Measurements from ENCODE around the gene IRGC.

The IRGC gene

GRCh38 chr19:43691755-43692154 lies 24.1 kb upstream of the IRGC start:
- no peak for DNase-seq

- no peak for DNase-seq
Measured at GRCh38 chr19:43692385-43692784, 23.5 kb upstream of the IRGC start.

- no peak for DNase-seq
Measured at GRCh38 chr19:43692877-43693276, 23.0 kb upstream of the IRGC start.

- DNase-seq: no peak
Measured at GRCh38 chr19:43694553-43694952, 21.3 kb upstream of the IRGC start.

GRCh38 chr19:43695985-43696704 lies 19.7 kb upstream of the IRGC start:
- no peak for DNase-seq

- DNase-seq: no peak
Measured at GRCh38 chr19:43697295-43697694, 18.6 kb upstream of the IRGC start.

GRCh38 chr19:43699506-43700394 lies 16.1 kb upstream of the IRGC start:
- no peak for DNase-seq

GRCh38 chr19:43700395-43701000 lies 15.4 kb upstream of the IRGC start:
- no peak for DNase-seq

- no peak for DNase-seq
Measured at GRCh38 chr19:43704002-43704705, 11.7 kb upstream of the IRGC start.

- no peak for DNase-seq
Measured at GRCh38 chr19:43705729-43706128, 10.1 kb upstream of the IRGC start.

- DNase-seq: no peak
Measured at GRCh38 chr19:43707158-43707712, 8.6 kb upstream of the IRGC start.

GRCh38 chr19:43708716-43709115 lies 7.2 kb upstream of the IRGC start:
- DNase-seq: no peak

- no peak for DNase-seq
Measured at GRCh38 chr19:43711751-43712355, 4.0 kb upstream of the IRGC start.

- DNase-seq: no peak
Measured at GRCh38 chr19:43713208-43713607, 2.7 kb upstream of the IRGC start.

GRCh38 chr19:43718627-43719377 lies 2.9 kb downstream of the IRGC start:
- DNase-seq: no peak

- DNase-seq: no peak
Measured at GRCh38 chr19:43719378-43719868, 3.5 kb downstream of the IRGC start.

GRCh38 chr19:43719918-43720317 lies 4.0 kb downstream of the IRGC start:
- DNase-seq: no peak

- DNase-seq: no peak
Measured at GRCh38 chr19:43720936-43721335, 5.1 kb downstream of the IRGC start.

GRCh38 chr19:43721469-43722048 lies 5.7 kb downstream of the IRGC start:
- no peak for DNase-seq

- DNase-seq: no peak
Measured at GRCh38 chr19:43723588-43723987, 7.7 kb downstream of the IRGC start.

GRCh38 chr19:43724896-43725295 lies 9.0 kb downstream of the IRGC start:
- DNase-seq: no peak

Data from hematopoietic multipotent progenitor cell treated with erythropoietin and hydrocortisone succinate and interleukin-3 and kit ligand, for 8 days (in vitro differentiated cells).